Ovary (tissue), 3 donors: ENCODE data around the gene SLC39A8.

Experiments
- EP300 ChIP-seq: sonication (generic); formaldehyde crosslinking; IDR thresholded peaks from one replicate; pipeline ENCODE4 v1.6.1; 2017; ENCODE audit warnings: antibody characterized with exemption
- POLR2A ChIP-seq: fragments of 450-650 bp; IDR thresholded peaks from one replicate; pipeline ENCODE4 v1.6.1; 2017; ENCODE audit warnings: antibody characterized with exemption, mild to moderate bottlenecking, moderate library complexity
- TF ChIP-seq, protein P1 (sequence below), 3 donors: fragments of 450-650 bp in 2 of 3; fragments of 200-600 bp in 1 of 3; IDR thresholded peaks; one replicate each; pipeline versions ENCODE4 v1.5.1 to v1.8.0; 2016 to 2022; ENCODE audit warnings: antibody characterized with exemption in 3 of 3, mild to moderate bottlenecking in 1 of 3
- donor health status: DM: no; HTN: no; CAD: no.

GRCh38 chr4:102322736-102323135, 22.5 kb downstream of the SLC39A8 start:
- TF ChIP-seq, protein P1, sequence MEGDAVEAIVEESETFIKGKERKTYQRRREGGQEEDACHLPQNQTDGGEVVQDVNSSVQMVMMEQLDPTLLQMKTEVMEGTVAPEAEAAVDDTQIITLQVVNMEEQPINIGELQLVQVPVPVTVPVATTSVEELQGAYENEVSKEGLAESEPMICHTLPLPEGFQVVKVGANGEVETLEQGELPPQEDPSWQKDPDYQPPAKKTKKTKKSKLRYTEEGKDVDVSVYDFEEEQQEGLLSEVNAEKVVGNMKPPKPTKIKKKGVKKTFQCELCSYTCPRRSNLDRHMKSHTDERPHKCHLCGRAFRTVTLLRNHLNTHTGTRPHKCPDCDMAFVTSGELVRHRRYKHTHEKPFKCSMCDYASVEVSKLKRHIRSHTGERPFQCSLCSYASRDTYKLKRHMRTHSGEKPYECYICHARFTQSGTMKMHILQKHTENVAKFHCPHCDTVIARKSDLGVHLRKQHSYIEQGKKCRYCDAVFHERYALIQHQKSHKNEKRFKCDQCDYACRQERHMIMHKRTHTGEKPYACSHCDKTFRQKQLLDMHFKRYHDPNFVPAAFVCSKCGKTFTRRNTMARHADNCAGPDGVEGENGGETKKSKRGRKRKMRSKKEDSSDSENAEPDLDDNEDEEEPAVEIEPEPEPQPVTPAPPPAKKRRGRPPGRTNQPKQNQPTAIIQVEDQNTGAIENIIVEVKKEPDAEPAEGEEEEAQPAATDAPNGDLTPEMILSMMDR (IDR thresholded peaks at IDR 0.05), result no peak
- TF ChIP-seq EP300 (no peak), POLR2A (no peak)
